GM23248 (cell line): Measurements from ENCODE around the gene HDAC9. TPM values are rescaled to one million over a fixed set of nuclear protein-coding genes. Genes with fewer than 3 reads are reported as not detected.
"Not testable (repeated sequence)": the region's sequence is repeated elsewhere in the genome, so short reads cannot be mapped to it uniquely, and the experiment has no call there.

Experiments
- DNase-seq: peaks from one replicate; pipeline ENCODE4 v3.0.0-alpha.2; 2015
- H2AFZ ChIP-seq: fragments of 200-600 bp; sonication (generic); 2 replicates; pipeline ENCODE4 v1.6.1; 2016; ENCODE audit warnings: antibody characterized with exemption
- H3F3A ChIP-seq: fragments of 200-600 bp; sonication (generic); 2 replicates; pipeline ENCODE4 v1.6.1; 2016; ENCODE audit warnings: mild to moderate bottlenecking, antibody characterized with exemption, mixed run types; ENCODE audit not compliant: insufficient read depth
- H3K27ac ChIP-seq: fragments of 200-600 bp; sonication (generic); 2 replicates; pipeline ENCODE4 v1.5.1; 2016; ENCODE audit warnings: mild to moderate bottlenecking
- H3K27me3 ChIP-seq: fragments of 200-600 bp; sonication (generic); replicated peaks from 2 replicates; pipeline ENCODE4 v1.6.1; 2016; ENCODE audit warnings: mild to moderate bottlenecking; ENCODE audit not compliant: insufficient read depth
- H3K36me3 ChIP-seq: fragments of 200-600 bp; sonication (generic); 2 replicates; pipeline ENCODE4 v1.6.1; 2016; ENCODE audit warnings: low read depth, mild to moderate bottlenecking
- H3K4me1 ChIP-seq: fragments of 200-600 bp; sonication (generic); 2 replicates; pipeline ENCODE4 v1.6.1; 2016; ENCODE audit warnings: mild to moderate bottlenecking; ENCODE audit not compliant: insufficient read depth
- H3K4me2 ChIP-seq: fragments of 200-600 bp; sonication (generic); one replicate; pipeline ENCODE4 v1.6.1; 2016; ENCODE audit warnings: mild to moderate bottlenecking; ENCODE audit not compliant: unreplicated experiment
- H3K4me3 ChIP-seq: fragments of 200-600 bp; sonication (generic); 2 replicates; pipeline ENCODE4 v1.5.1; 2016; ENCODE audit warnings: mild to moderate bottlenecking
- H3K79me2 ChIP-seq: fragments of 200-600 bp; sonication (generic); 2 replicates; pipeline ENCODE4 v1.6.1; 2016; ENCODE audit warnings: mild to moderate bottlenecking; ENCODE audit not compliant: insufficient read depth
- H3K9ac ChIP-seq: fragments of 200-600 bp; sonication (generic); 2 replicates; pipeline ENCODE4 v1.6.1; 2016; ENCODE audit warnings: mild to moderate bottlenecking
- H3K9me2 ChIP-seq: fragments of 200-600 bp; sonication (generic); 2 replicates; pipeline ENCODE4 v1.6.1; 2016; ENCODE audit warnings: mixed run types, mild to moderate bottlenecking, moderate library complexity; ENCODE audit not compliant: insufficient read depth
- H3K9me3 ChIP-seq: fragments of 200-600 bp; sonication (generic); one replicate; pipeline ENCODE4 v1.6.1; 2017; ENCODE audit warnings: low read depth
- H4K20me1 ChIP-seq: fragments of 200-600 bp; sonication (generic); 2 replicates; pipeline ENCODE4 v1.6.0; 2016; ENCODE audit not compliant: insufficient read depth
- EZH2 ChIP-seq: fragments of 200-600 bp; sonication (generic); IDR thresholded peaks from 2 replicates; pipeline ENCODE4 v1.6.1; 2018; ENCODE audit warnings: antibody characterized with exemption, mild to moderate bottlenecking; ENCODE audit not compliant: insufficient read depth, poor library complexity, severe bottlenecking
- EZH2phosphoT487 ChIP-seq: fragments of 200-600 bp; sonication (generic); IDR thresholded peaks from 2 replicates; pipeline ENCODE4 v1.6.1; 2018; ENCODE audit warnings: antibody characterized with exemption, moderate library complexity, mild to moderate bottlenecking, low read depth; ENCODE audit not compliant: insufficient read depth
- WGBS, 2 experiments: methylation state at CpG; one replicate each; pipeline ENCODE4 v1.1.6; 2015 to 2017; ENCODE audit warnings: low lambda C conversion rate in 2 of 2, low coverage in 1 of 2; ENCODE audit errors: missing lambda C conversion rate in 2 of 2; 5-methylcytosine and 5-hydroxymethylcytosine counted together
- in situ Hi-C: fragments of 300-500 bp; cut with MboI; formaldehyde crosslinking; loops from 2 replicates; pipeline ENCODE4 v1.15.0; 2020
- polyA plus RNA-seq: library from polyadenylated mRNA; unstranded; fragments of >200 nt; fragmentation: Nextera tagmentation; extraction: Ambion mirVana; gene quantifications from 2 replicates; pipeline ENCODE4 v1.2.1, GENCODE V29; 2016
- total RNA-seq: library from RNA; depleted of rRNA; stranded (reverse); fragments of >200 nt; shearing (Covaris generic); gene quantifications from 2 replicates; pipeline ENCODE4 v1.2.3, GENCODE V29; 2014

HDAC9 gene
- total and polyA plus RNA-seq, 2 experiments from 2014 or later = 1.6 to 2.1 TPM

DNA sequence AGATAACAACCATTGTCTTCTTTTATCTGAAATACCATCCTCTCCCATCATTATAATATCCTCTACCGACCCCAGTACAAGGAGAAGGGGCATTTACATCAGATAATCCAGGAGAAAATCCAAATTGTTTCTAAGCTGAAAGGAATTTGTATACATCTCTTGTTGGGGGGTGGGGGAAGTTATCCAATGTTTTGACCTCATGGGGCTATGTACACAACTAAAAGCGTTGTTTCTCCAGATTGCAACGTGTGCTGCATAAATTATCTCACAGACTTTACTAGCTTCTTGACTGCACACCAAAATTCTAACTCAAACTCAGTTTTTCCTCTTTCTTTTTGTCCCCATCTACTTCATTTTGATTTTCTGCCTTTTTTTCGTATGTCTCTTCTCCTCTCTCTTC, 465.2 kb downstream of the HDAC9 start:
- TF ChIP-seq EZH2 = no peak
- TF ChIP-seq EZH2phosphoT487 = no peak

DNA sequence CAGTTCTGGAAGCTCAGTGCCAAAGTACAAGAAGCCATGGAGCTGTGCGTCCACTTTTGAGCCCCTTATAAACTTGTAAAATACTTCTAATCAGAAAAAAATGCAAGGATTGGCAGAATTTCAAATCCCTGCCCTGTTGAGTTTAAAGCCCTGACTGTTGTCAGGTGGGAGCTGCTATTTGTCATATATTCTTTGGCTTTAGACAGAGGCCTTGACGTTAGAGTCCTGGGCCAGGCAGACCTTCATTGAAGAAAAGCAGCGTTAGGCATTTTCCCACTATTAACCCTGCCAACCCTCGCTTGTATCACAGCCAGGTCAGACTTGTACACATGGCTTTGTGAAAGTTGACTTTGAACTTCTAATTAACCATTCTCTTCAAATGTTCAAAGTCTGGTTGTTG, 466.5 kb downstream of the HDAC9 start:
- peaks cover 16% of the 10 kb centered on the region; the same call in 1 of the 2 replicates for H3F3A ChIP-seq
- peaks cover 4% of the 10 kb centered on the region; the same call in 1 of the 2 replicates for H3K4me1 ChIP-seq
- H3K27ac ChIP-seq = no peak overlapping the region
- no peaks in the 10 kb centered on the region for H3K27me3 ChIP-seq
- no peaks in the 10 kb centered on the region for H3K9me3 ChIP-seq
- no peaks in the 10 kb centered on the region for H3K9me2 ChIP-seq
- DNase-seq = peak; percentile 14
- no peaks in the 10 kb centered on the region for H4K20me1 ChIP-seq
- no peaks in the 10 kb centered on the region for H3K36me3 ChIP-seq
- H3K9ac ChIP-seq = no peak overlapping the region
- H3K79me2 ChIP-seq = no peaks in the 10 kb centered on the region
- no peak overlapping the region for H2AFZ ChIP-seq
- no peak overlapping the region for H3K4me3 ChIP-seq
- 41 to 51% methylated on average over 4 of the region's 4 CpGs for WGBS, 2 experiments
- no peak overlapping the region for H3K4me2 ChIP-seq
- no peak for TF ChIP-seq EZH2phosphoT487
- no peak for TF ChIP-seq EZH2
- in situ Hi-C loops = no loop called here

More for the DNA sequence above, 465.2 kb downstream of the HDAC9 start:
- Histone ChIP-seq H3K4me1 (peaks cover 4% of the 10 kb centered on the region; the same call in 1 of the 2 replicates), H3K4me3 (no peak overlapping the region), H3K27ac (no peak overlapping the region), H3K9me2 (no peaks in the 10 kb centered on the region), H3K4me2 (no peak overlapping the region), H3K36me3 (no peaks in the 10 kb centered on the region), H3F3A (peaks cover 16% of the 10 kb centered on the region; the same call in 1 of the 2 replicates), H4K20me1 (no peaks in the 10 kb centered on the region), H3K9ac (no peak overlapping the region), H3K9me3 (no peaks in the 10 kb centered on the region), H2AFZ (no peak overlapping the region), H3K79me2 (no peaks in the 10 kb centered on the region), H3K27me3 (no peaks in the 10 kb centered on the region)
- 59 to 61% methylated on average over 4 of the region's 4 CpGs for WGBS, 2 experiments
- in situ Hi-C loops = no loop called here
- DNase-seq = no peak

DNA sequence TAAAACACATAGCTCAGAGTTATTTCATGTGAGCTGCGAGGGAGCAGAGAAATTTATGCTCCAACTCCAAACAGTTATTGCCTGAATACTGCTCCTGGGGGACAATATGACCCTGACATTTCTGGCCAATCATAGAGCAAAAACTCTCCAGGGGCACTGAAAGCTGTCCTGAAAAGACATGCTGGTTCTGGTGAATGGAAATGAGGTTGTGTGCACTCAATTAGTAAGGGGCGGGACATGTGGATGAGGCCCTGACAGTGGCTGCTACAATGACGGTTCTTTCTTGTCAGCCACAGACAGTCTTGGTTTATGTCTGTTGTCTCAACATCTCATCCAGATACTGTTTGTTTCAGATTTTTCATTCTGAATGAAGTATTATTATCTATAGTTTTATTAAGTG, 470.1 kb downstream of the HDAC9 start:
- H3K9me2 ChIP-seq = no peaks in the 10 kb centered on the region
- no peaks in the 10 kb centered on the region for H3K4me1 ChIP-seq
- no peak overlapping the region for H2AFZ ChIP-seq
- H3K36me3 ChIP-seq = no peaks in the 10 kb centered on the region
- TF ChIP-seq EZH2 = no peak
- TF ChIP-seq EZH2phosphoT487 = no peak
- no peaks in the 10 kb centered on the region for H4K20me1 ChIP-seq
- no peak overlapping the region for H3K4me3 ChIP-seq
- no peak overlapping the region for H3K4me2 ChIP-seq
- no peaks in the 10 kb centered on the region for H3F3A ChIP-seq
- 76% methylated on average over 3 of the region's 3 CpGs for WGBS, 2 experiments
- no peak for DNase-seq
- in situ Hi-C loops = no loop called here
- H3K27me3 ChIP-seq = no peaks in the 10 kb centered on the region
- no peaks in the 10 kb centered on the region for H3K9me3 ChIP-seq
- H3K9ac ChIP-seq = no peak overlapping the region
- no peak overlapping the region for H3K27ac ChIP-seq
- H3K79me2 ChIP-seq = no peaks in the 10 kb centered on the region

DNA sequence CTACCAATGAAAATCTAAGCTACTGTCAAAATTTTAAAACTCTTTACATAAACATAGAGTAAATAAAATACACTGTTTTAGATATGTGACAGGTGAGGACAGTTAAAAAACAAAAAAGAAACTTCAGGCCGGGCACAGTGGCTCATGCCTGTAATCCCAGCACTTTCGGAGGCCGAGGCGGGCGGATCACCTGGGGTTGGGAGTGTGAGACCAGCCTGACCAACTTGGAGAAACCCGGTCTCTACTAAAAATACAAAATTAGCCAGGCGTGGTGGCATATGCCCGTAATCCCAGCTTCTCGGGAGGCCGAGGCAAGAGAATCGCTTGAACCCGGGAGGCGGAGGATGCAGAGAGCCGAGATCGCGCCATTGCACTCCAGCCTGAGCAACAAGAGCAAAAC, 472.2 kb downstream of the HDAC9 start:
- H2AFZ ChIP-seq, H3F3A ChIP-seq, H3K9me3 ChIP-seq, H3K9me2 ChIP-seq, H3K79me2 ChIP-seq, in situ Hi-C loops, DNase-seq, H3K4me3 ChIP-seq, H3K27ac ChIP-seq, H3K4me2 ChIP-seq, H3K4me1 ChIP-seq, H4K20me1 ChIP-seq, H3K36me3 ChIP-seq, H3K27me3 ChIP-seq, H3K9ac ChIP-seq: not testable (repeated sequence)
- WGBS, 2 experiments = 94 to 98% methylated on average over 16 of the region's 16 CpGs

DNA sequence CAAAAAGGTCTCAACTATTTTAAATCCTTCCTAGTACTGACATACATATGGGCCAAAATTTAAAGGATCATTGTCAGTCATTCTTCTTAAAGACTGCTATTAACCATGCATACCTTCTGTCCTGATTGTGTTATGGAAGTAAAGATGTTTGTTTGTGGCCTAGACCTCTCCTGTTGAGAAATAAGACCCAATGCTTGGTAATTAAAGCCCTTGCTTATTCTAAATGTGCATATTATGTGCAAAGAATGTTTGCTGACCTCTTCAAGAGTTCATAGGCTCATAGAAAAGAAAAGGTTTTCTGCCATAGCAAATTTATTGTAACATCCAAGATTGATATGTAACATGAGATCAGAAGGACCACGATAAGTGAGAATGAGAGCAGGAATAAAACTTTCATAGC, 476.3 kb downstream of the HDAC9 start:
- DNase-seq = no peak
- in situ Hi-C loops = no loop called here
- H3F3A ChIP-seq = peaks cover 21% of the 10 kb centered on the region
- no peaks in the 10 kb centered on the region for H3K27me3 ChIP-seq
- H4K20me1 ChIP-seq = no peaks in the 10 kb centered on the region
- no peak overlapping the region for H3K27ac ChIP-seq
- H3K4me3 ChIP-seq = no peak overlapping the region
- no peak overlapping the region for H3K9ac ChIP-seq
- H3K36me3 ChIP-seq = no peaks in the 10 kb centered on the region
- no peak overlapping the region for H2AFZ ChIP-seq
- TF ChIP-seq EZH2phosphoT487 (no peak), EZH2 (no peak)
- H3K4me2 ChIP-seq = no peak overlapping the region
- WGBS, 2 experiments = 100% methylated on average over 1 of the region's 1 CpG
- H3K9me3 ChIP-seq = no peaks in the 10 kb centered on the region
- no peaks in the 10 kb centered on the region for H3K9me2 ChIP-seq
- no peaks in the 10 kb centered on the region for H3K79me2 ChIP-seq
- peaks cover 18% of the 10 kb centered on the region for H3K4me1 ChIP-seq
